HG03571 (cell line): Measurements from ENCODE around the gene UBL3.

Experiments
- ATAC-seq: cut with Tn5 transposase; IDR thresholded peaks from one replicate; pipeline ENCODE4 v1.9.1; 2021; ENCODE audit not compliant: unreplicated experiment

The UBL3 gene

DNA sequence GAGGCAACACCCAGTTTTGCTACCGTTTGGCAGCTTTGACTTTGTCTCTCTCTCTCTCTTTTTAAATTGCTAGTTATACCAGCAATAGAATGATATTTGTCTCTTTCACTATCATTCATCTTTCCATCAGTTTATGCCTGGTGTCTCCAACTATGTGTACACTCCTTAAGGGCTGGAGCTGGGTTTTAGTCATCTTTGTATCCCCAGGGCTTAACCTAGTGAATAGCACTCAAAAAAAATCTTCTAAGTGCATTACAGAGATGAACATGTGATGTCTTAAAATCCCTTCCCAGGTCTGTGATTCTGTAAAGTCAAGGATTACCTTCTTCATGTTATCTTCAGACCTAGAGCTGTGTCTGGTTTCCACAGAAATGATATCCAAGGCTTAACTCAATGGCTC is 7.8 kb upstream of the UBL3 start:
- ATAC-seq, result no peak

DNA sequence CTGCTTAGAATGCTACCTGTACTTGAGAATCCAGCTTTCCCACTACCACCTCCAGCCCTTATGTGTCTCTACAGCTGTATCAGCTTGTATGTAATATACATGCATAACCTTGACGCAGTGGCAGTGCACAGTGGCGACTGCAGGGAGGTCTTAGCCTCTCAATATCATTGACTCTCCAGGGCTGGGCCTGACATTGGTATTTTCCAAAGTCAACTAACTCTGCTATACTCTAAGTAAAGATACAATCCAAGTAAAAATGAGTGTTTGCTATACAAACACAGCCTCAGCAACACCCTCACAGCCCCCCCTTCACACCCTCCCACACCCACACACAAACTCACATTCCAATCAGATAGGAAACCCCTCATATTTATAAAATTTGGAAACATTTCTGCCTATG is 6.7 kb upstream of the UBL3 start:
- no peak for ATAC-seq

DNA sequence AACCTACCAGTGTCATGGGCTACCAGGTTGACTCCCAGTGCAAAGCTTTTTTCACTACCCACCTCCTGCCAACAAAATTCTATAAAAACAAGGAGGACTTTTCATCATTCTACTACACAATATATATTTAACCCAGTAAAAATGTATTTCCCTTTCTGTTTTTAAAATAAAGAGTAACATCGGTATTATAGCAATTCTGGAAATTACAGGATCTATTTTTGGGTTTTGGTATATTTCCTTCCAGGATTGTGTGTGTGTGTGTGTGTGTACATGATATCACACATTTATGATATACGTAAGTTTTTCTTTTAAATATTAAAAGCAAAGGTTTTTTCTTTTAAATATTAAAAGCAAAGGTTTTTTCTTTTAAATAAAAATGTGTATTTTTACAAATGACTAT is 6.0 kb upstream of the UBL3 start:
- ATAC-seq, result no peak

DNA sequence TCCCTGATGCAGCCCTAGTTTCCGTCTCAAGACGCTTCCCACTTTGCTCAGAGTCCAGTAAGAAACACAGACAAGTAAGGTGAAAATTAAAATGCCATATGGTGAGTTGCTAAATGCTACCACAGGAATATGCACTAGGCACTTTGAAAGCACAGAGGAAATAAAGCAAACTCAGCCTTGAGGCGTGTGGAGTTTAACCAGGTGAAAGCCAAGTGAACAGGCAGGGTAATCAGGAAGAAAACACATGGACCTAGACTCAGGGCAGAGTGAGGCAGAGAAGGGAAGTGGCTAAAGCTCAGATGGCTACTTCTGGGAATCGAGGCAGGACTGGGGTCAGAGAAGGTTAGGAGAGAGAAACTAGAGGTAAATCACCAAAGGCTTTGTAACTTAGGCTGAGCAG is 5.4 kb upstream of the UBL3 start:
- no peak for ATAC-seq

DNA sequence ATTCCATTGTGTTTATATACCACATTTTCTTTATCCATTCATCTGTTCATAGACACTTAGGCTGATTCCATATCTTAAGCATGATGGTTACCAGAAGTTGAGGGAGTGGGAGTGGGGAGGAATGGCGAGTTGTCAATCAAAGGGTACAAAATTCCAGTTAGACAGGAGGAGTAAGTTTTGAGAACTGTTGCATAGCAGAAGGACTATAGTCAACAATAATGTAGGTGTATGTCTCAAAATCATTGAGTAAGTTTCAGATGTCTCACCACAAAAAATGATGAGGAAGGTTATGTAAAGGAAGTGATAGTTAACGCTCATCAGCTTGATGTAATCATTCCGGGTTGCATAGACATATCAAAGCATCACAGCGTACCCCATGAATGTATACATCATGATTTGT is 4.6 kb upstream of the UBL3 start:
- ATAC-seq, result no peak

DNA sequence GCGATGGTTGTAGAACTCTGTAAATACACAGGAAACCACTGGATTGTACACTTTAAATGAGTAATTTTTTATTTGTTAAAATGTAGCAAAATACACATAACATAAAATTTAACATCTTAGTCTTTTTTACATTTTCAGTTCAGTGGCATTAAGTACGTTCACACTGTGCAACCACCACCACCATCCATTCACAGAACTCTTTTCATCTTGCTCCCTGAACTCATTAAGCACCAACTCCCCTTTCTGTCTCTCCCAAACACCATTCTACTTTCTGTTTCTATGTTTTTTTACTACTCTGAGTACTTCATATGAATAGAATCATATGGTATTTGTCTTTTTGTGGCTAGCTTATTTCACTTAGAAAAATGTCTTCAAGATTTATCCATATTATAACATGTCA is 2.7 kb upstream of the UBL3 start:
- no peak for ATAC-seq

DNA sequence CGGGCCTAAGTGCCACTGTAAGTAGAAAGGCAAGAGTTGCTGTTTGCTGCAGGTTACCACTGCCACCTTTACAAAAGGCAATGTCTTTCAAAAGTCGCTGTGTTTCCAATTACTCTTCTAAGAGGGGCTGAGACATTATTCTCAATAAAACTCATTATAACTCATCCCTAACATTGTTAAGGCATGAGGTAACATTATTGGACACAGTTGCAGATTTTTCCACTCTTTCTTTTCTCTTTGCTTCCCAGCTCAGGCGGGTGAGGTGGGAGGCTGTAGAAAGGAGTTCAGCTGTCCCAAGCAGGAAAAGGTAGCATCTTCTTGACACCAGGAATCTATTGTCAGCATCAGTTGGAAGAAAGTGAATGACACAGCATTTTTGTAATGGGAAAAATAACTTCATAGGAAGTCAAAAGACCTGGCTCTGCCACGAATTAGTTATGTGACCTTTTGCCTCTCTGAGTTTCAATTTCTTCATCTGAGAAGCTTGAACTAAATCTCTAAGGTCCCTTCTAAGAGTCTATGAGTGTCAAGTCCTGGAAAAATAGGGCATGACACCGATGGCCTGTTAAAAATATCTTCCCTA is 2.1 kb upstream of the UBL3 start:
- ATAC-seq, result no peak

DNA sequence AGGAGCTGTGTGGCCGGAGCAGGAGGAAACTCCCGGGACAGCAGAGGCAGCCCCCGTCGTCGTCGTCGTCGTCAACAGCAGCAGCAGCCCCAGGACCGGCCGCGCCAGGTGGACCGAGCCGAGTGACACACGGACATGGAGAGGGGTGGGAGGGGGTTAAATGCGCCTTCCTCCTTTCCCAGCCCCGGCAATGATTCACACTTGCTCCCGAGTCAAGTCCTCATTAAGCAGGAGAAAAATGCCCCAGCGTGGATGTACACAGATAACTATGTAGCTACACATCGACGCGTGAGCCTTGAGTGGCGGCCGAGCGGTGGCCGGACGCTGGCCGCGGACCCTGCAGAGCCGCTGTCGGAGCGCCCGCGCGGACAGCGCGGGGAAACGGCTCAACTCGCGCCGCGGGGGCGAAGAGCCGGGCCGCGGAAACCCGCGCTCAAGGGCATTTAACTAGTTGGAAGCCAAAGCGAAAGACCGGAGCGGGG is 645 bp downstream of the UBL3 start:
- peak; percentile 26 for ATAC-seq

DNA sequence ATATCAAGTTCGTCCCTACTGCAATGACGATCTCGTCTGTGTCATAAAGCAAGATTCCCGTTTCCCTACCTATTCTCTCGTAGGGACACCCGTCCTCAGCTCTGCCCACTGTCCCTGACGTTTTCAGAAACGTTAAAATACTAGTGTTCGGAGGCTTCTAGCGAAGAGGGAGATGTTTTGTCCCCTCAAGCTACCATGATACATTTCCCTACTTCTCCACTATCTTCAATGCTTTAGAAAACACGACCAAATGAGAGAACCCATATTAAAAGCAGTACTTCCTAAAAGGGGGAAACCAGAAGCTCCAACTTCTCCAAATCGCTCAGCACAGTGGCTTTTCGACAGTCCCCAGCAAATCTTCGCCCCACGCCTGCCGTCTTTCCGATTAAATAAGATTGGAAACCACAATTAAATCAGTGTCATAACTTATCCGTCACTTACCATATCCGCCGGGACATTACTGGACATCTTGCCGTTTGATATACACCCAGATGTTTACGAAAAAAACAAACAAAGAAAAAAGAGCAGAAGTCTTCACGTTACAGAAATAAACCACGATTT is 1.3 kb downstream of the UBL3 start:
- no peak for ATAC-seq

DNA sequence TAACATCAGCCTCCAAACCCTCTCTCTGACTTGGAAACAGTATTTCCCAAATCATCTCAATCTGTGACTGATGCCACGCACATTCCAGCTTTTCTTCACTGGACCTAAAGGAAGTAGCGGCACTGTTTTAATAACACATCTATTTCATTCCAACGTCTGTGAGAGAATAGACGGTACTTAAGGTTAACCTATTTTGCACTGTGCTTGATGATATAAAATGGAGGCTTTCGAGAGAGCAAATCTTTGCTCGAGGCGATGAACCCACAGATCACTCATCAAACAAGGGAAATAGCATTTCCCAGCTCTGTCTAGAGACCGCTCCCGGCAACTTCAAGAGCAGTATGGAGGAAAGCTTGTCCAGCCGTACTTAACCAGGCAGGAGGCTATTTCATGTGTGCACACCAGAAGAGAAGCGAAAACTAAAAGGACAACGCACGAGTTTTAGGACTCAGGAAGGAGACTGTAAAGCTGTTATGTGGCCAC is 2.9 kb downstream of the UBL3 start:
- ATAC-seq, result no peak

DNA sequence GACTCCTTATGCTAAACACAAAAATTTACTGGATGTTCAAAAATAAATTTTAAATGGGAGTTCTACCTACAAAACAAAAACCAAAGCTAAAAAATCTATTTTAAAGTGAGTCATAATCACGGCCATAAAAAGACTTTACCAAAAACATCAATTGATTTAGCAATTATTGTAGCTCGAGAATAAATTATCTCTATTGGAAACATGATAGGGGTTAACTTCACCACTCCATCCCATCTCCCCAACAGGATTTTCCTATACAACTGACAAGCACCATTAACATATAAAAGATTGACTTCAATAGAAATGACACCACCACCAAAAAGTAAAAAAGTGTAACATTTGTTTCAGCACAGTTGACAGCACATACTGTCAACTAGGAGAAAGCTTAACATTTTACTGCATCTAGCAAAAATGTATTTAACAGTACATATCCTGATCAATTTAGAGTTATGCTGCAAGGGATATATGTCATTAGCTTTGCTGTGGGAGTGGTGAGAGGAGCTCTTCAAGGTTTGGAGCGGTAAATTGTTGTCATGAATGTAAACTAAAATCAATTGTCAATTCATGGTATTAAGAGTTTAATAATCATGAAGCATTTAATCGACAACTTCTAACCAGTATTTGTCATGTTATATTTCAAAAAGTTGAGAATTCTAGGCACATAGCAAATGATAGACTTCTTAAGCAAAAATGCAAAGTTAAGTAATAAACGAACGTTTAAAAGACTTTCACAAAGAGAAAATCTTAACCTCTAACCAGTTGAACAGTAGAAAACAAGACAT is 3.8 kb downstream of the UBL3 start:
- no peak for ATAC-seq

DNA sequence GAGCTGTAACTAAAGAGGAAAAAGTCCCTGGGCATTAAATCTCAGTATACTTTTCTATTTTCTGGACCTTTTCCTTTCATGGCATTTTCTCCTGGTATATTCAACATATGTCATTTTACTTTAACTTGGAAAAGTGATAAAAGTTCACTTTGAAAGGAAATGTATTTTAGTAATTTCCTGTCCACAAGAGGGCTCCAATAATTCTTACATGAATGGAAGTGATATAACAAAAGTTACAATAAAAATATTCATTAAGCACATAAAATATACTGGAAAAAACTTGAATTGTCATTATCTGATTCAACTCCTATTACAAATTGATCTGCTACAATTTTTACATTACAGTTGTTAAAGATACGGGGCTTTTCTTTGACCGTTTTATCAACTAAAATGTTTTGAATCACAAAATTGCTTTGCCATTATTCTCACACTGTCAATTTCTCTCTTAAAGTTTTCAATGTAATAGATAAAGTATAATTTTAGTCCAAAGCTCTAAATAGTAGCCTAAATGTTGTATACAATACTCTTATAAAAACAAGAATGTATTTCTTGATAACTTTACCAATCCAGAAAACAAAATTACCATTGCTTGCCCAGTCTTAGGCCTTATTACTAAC is 4.9 kb downstream of the UBL3 start:
- no peak for ATAC-seq

DNA sequence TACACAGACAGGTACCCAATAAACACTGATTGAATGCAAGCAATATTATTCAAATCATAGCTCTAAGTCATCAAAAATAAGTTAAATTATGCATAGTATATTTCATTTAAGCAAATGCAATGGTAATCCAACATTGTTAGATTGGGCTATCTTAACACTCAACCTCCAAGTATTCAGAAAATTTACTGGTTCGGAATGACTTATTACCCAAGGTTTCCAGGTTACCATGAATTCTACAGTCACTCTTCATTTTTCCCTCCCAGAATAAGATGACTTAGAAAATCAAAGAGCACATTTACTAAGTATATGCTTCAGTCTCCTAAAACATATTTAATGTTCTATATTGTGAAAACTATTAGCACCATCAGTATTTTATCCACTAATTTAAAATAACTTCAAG is 6.0 kb downstream of the UBL3 start:
- ATAC-seq, result no peak

DNA sequence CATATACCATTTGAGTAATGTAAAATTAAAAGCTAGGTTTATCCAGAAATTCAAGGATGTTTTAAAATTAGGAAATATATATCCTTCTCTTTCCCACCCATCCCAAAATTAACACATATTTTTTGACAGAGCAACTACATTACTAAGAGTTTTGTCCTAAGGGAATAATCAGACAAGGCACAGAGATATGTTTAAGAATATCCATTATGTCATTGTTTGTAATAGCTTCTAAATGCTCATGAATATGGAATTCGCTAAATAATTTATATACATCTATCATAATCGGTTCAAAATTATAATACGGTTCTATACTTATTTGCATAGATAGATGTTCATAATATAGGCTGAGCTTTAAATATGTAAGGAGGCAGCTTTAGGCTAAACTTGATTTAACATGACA is 9.8 kb downstream of the UBL3 start:
- no peak for ATAC-seq

DNA sequence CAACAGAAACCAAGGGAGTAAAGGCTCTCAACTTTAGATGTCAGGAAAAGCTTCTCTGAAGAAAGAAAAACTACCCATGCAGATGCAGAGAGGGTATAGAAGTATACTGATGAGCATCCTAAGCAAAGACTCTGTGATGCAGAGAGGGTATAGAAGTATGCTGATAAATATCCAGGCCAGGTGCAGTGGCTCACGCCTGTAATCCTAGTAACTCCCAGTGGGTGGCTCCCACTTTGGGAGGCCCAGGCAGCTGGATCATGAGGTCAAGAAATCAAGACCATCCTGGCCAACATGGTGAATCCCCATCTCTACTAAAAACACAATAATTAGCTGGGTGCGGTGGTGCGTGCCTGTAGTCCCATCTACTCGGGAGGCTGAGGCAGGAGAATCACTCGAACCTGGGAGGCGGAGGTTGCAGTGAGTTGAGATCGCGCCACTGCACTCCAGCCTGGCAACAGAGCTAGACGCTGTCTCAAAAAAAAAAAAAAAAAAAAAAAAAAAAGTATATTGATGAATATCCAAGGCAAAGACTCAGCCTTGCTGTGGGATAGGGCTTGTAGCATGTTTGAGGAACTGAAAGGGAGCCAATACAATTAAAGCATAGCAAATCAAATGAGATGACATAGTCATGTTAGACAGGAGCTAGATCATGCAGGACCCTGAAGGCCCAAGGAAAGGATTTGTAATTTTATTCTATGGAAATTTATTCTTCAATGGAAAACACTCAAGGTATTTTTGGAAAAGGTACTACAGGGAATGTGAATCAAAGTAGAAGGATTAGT is 14.9 kb downstream of the UBL3 start:
- ATAC-seq, result no peak

DNA sequence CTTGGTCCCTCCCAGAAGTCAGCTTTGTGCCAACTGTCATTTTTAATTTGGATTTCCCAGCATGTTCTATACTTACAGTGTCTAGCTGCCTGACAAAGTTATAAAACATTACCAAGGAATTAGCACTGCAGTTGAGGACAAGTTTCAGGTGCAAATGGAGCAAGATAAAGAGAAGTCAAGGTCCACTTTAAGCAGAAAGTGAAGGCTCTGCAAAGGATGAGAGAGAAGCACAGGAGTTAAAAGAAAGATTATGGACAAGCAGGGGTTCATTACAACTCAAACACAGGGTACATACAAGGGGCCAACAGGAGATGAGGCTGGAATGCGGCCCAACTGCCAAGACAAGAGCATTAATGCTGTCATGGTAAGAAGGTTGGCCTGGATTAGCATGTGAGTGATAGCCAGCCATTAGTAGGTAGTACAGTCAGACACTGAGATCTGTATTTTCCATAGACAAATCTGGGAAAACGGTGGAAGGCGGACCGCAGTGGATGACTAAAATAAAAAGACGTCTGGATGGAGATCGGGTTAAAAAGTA is 17.6 kb downstream of the UBL3 start:
- no peak for ATAC-seq

DNA sequence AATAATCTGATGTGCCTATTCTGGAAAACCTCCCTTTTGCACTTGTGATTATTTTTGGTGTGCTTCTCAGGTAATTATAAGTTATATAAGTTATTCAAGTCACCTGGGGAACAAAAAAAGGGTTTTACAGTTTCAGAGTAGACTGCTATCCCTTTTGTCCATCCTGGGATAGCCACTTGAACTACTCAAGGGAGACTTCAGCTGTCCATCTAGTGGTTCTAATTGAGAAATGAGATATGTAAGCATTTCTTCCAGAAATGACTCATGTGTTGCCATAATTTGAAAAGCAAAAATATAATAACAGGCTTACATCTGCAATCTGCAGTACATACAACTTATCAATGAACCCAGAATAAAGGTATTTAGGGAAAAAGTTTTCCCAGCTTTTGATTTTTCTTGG is 20.4 kb downstream of the UBL3 start:
- no peak for ATAC-seq

DNA sequence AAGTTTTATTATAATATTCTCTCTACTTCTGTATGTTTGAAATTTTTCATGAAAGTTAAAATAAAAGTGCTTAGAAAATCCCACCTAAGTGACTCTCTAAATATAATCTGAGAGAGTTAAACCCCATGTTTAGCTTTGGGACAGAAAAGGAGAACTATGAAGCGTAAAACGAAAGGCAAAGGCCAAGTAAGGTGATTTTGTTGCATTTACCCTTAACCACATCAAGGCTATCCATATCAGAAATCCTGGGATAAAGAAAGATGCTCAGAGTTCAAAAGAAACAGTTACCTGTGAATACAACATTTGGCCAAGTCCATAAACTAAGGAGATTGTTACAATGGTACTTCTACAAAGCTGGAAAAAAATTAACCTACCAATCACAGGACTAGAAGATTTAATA is 31.3 kb downstream of the UBL3 start:
- ATAC-seq, result no peak

DNA sequence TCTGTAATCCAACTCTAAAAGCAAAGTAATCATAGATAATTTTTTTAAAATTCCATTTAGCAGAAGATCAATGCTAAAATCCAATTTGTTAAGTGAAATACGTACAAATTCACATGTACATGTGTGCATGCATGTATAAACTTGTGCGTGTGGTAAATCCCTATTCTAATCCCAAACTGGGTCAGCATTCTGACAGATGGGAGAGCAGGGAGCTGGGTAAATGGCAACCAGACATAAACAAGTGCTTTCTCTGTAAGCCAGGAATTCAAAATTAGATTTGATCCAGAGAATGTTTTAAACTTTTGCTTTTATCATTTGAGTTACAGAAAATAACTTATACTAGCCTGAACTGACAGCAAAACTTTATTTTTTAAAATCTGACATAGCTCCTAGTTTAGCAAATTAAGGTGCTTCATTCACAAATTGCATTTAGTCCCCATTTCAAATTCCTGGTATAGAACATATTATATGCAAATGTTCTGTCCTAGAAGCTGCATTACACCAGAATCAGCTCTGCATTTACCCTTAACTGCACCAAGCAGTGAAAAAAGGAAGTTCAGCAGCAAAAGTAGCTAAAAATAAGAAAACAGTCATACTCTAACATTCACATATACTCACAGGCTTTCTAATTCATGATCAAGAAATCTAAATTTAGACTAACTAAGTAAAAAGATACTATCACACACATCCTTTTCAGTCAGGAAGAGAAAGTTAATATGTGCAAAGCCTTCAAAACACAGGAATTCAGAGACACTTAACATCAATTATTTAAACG is 32.6 kb downstream of the UBL3 start:
- ATAC-seq, result peak; percentile 93

DNA sequence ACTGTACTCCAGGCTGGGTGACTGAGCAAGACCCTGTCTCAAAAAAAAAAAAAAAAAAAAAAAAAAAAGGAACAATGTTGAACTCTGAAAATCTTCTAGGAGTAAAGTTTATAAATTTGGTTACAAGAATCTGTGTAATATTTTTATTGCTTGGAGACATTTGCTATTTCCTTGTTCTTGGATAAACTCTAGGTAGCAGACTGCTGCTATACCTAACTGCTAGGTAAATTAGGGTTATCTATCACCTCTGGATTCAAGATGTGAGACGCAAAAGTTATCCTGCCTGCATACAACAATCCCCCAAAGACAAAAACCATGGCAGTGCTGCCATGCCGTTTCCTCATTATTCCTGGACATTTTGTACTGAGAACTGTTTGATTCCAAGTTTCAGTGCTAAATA is 33.7 kb downstream of the UBL3 start:
- ATAC-seq, result no peak
